K562 (cell line): ENCODE data around the gene UBE3D. TPM values are rescaled to one million over a fixed set of nuclear protein-coding genes. Genes with fewer than 3 reads are reported as not detected.
A peak's percentile ranks its signal among the peaks of the same experiment; 100 is the strongest.

Experiments used
- ATAC-seq: fragments of 200-7000 bp; cut with Tn5 transposase; 3 replicates; pipeline ENCODE4 v1.9.1; 2020; ENCODE audit warnings: moderate library complexity
- BruUV-seq: library from RNA; stranded (reverse); fragments of 400-500 nt; replicated peaks from 2 replicates; lab custom pipeline; 2021; lab: Mats Ljungman, UMichigan
- CTCF ChIA-PET: fragments of 300-600 bp; formaldehyde crosslinking; extraction: SDS; loops from one replicate; lab custom pipeline; 2021; ENCODE audit warnings: low intra/inter-chr PET ratio; lab: Yijun Ruan, JAX
- POLR2A ChIA-PET: fragments of 300-600, 350-650 bp; sonication (Branson Sonifier 250); formaldehyde crosslinking; extraction: SDS; loops from one replicate; lab custom pipeline; 2021; ENCODE audit warnings: antibody characterized with exemption, inconsistent platforms; lab: Yijun Ruan, JAX
- DNase-seq, 4 experiments: peaks; one replicate each; pipeline versions ENCODE4 v3.0.0 to v3.0.0-alpha.2; 2011 to 2018; ENCODE audit warnings: low spot score in 3 of 4, mixed read lengths in 3 of 4; ENCODE audit errors: extremely low read depth in 1 of 4
- FAIRE-seq: peaks from 2 replicates; lab custom pipeline; 2011; peaks lifted over from hg19 to GRCh38; lab: Jason Lieb, UNC
- H2AFZ ChIP-seq: 2 replicates; pipeline ENCODE4 v1.6.0; 2011; ENCODE audit warnings: low read depth, low read length, control low read depth, inconsistent platforms
- H3K27ac ChIP-seq: fragments of 200-600 bp; 3 replicates; pipeline ENCODE4 v1.8.0; 2011; ENCODE audit warnings: low read depth, mild to moderate bottlenecking, control low read depth, inconsistent platforms, low read length, moderate library complexity, mixed read lengths; ENCODE audit errors: extremely low read depth
- H3K27me3 ChIP-seq, 2 experiments: fragments of 300-600 bp in 1 of 2; 2 replicates in 1 of 2; 3 replicates in 1 of 2; pipeline versions ENCODE4 v1.6.0 to v1.8.0; 2011; ENCODE audit warnings: inconsistent platforms in 2 of 2, low read length in 2 of 2, mild to moderate bottlenecking in 1 of 2, mixed read lengths in 1 of 2, moderate library complexity in 1 of 2; ENCODE audit not compliant: control insufficient read depth in 2 of 2, insufficient read depth in 2 of 2
- H3K36me3 ChIP-seq: fragments of 300-600 bp; 3 replicates; pipeline ENCODE4 v1.8.0; 2011; ENCODE audit warnings: mild to moderate bottlenecking, low read length, inconsistent platforms; ENCODE audit not compliant: control insufficient read depth, insufficient read depth
- H3K4me1 ChIP-seq, 2 experiments: fragments of 200-600 bp in 1 of 2; replicated peaks in 1 of 2; 2 replicates in 1 of 2; 3 replicates in 1 of 2; pipeline versions ENCODE4 v1.5.1 to v1.8.0; 2011; ENCODE audit warnings: inconsistent platforms in 2 of 2, low read length in 2 of 2, mild to moderate bottlenecking in 1 of 2, mixed read lengths in 1 of 2, moderate library complexity in 1 of 2; ENCODE audit not compliant: control insufficient read depth in 2 of 2, insufficient read depth in 2 of 2
- H3K4me2 ChIP-seq: 2 replicates; pipeline ENCODE4 v1.6.1; 2011; ENCODE audit warnings: low read length, control low read depth, inconsistent platforms, mixed read lengths; ENCODE audit not compliant: insufficient read depth
- H3K4me3 ChIP-seq: fragments of 200-600 bp; sonication (generic), shearing (Covaris generic); 2 replicates; pipeline ENCODE4 v1.5.1; 2016; ENCODE audit warnings: control low read depth, inconsistent platforms
- H3K79me2 ChIP-seq: fragments of 200-600 bp; 3 replicates; pipeline ENCODE4 v1.8.0; 2011; ENCODE audit warnings: low read length, inconsistent platforms; ENCODE audit not compliant: control insufficient read depth, insufficient read depth
- H3K9ac ChIP-seq, 2 experiments: 2 replicates each; pipeline versions ENCODE4 v1.6.0 to v1.6.1; 2011; ENCODE audit warnings: low read depth in 2 of 2, low read length in 2 of 2, control low read depth in 1 of 2, inconsistent platforms in 1 of 2, mild to moderate bottlenecking in 1 of 2, mixed read lengths in 1 of 2; ENCODE audit not compliant: insufficient read depth in 1 of 2
- H3K9me1 ChIP-seq: one replicate; pipeline ENCODE4 v1.6.0; 2011; ENCODE audit warnings: inconsistent platforms, mild to moderate bottlenecking, low read length, moderate library complexity; ENCODE audit not compliant: control insufficient read depth, insufficient read depth
- H3K9me3 ChIP-seq: replicated peaks from 2 replicates; pipeline ENCODE4 v1.5.1; 2011; ENCODE audit warnings: low read depth, low read length, inconsistent platforms; ENCODE audit not compliant: control insufficient read depth, insufficient read depth
- H4K20me1 ChIP-seq: replicated peaks from 2 replicates; pipeline ENCODE4 v1.6.1; 2011; ENCODE audit warnings: low read length, inconsistent platforms, mixed read lengths; ENCODE audit not compliant: control insufficient read depth, insufficient read depth
- C11orf30 ChIP-seq: fragments of 450-650 bp; IDR thresholded peaks from 2 replicates; pipeline ENCODE4 v1.6.1; 2016; ENCODE audit warnings: low read depth, mild to moderate bottlenecking
- HOMEZ ChIP-seq: fragments of 250-450 bp; sonication (Bioruptor Pico); IDR thresholded peaks from 2 replicates; pipeline ENCODE4 v1.4.0; 2020; ENCODE audit warnings: mild to moderate bottlenecking, moderate library complexity
- PHTF2 ChIP-seq: fragments of 250-450 bp; sonication (Bioruptor Pico); IDR thresholded peaks from 2 replicates; pipeline ENCODE4 v1.5.0; 2021; ENCODE audit warnings: mild to moderate bottlenecking
- SPI1 ChIP-seq: IDR thresholded peaks from 2 replicates; pipeline ENCODE4 v1.6.1; 2011; ENCODE audit warnings: low read depth, low read length, control low read depth, borderline replicate concordance
- TAF1 ChIP-seq: IDR thresholded peaks from 2 replicates; pipeline ENCODE4 v1.6.1; 2011; ENCODE audit warnings: mild to moderate bottlenecking, low read length, moderate library complexity; ENCODE audit not compliant: insufficient read depth, control insufficient read depth, severe bottlenecking; ENCODE audit errors: extremely low read depth
- UBTF ChIP-seq, 2 experiments: IDR thresholded peaks; 2 replicates each; pipeline ENCODE4 v1.6.1; 2012; ENCODE audit warnings: improper control_type of control experiment in 2 of 2, low read depth in 2 of 2, low read length in 2 of 2, borderline replicate concordance in 1 of 2
- ZNF23 ChIP-seq: fragments of 250-450 bp; sonication (Bioruptor Pico); IDR thresholded peaks from 2 replicates; pipeline ENCODE4 v1.4.0; 2020; ENCODE audit warnings: mild to moderate bottlenecking
- ZNF316 ChIP-seq: fragments of 450-650 bp; IDR thresholded peaks from 2 replicates; pipeline ENCODE4 v1.6.1; 2016
- WGBS: fragments of 100-300 bp; shearing (Covaris generic); methylation state at CpG from one replicate; pipeline ENCODE4 v1.1.6; 2016; ENCODE audit warnings: low coverage, mixed read lengths; ENCODE audit not compliant: insufficient coverage; ENCODE audit errors: missing lambda C conversion rate; 5-methylcytosine and 5-hydroxymethylcytosine counted together
- in situ Hi-C: fragments of 300-500 bp; cut with MboI; formaldehyde crosslinking; loops from 4 replicates; pipeline ENCODE4 v1.15.0; 2018; ENCODE audit warnings: inconsistent platforms, mixed read lengths
- intact Hi-C: fragments of 100-400 bp; cut with micrococcal nuclease; formaldehyde crosslinking; loops from 2 replicates; pipeline ENCODE4 v1.14.2; 2022
- polyA plus RNA-seq, 8 experiments: library from polyadenylated mRNA; depleted of rRNA in 4 of 8; stranded (reverse) in 5 of 8; unstranded in 3 of 8; fragments of >200 nt; fragmentation: Nextera tagmentation in 2 of 8; fragmentation: Illumina TruSeq in 1 of 8; extraction: Ambion mirVana in 2 of 8; extraction: Trizol in 1 of 8; gene quantifications; 2 replicates each; pipeline versions ENCODE4 v1.2.1 to v1.2.3, GENCODE V29; 2011 to 2014; ENCODE audit warnings: inconsistent platforms in 1 of 8, missing spikeins in 1 of 8
- total RNA-seq, 7 experiments: library from RNA; depleted of rRNA in 6 of 7; stranded (reverse); fragments of >200 nt in 6 of 7; fragmentation: Illumina TruSeq in 2 of 7; extraction: Trizol in 2 of 7; gene quantifications; 2 replicates each; pipeline versions ENCODE4 v1.2.1 to v1.2.3, GENCODE V29; 2011 to 2021; ENCODE audit warnings: low replicate concordance in 1 of 7

UBE3D gene
- total and polyA plus RNA-seq, 9 of the 15 experiments (the other 6 are each of a cell fraction or from before 2014, with no cell fraction given) = 9.4 to 17.6 (median 11.9) TPM

GRCh38 chr6:82984720-82985119, 80.9 kb downstream of the UBE3D start (continued):
- TF ChIP-seq UBTF (IDR thresholded peaks at IDR 0.05; ENCODE audit: borderline replicate concordance in 1 of 2, low read depth in 2 of 2, low read length in 2 of 2) = no peak
- TF ChIP-seq HOMEZ (CRISPR knock-in tag) = no peak
- no peak for TF ChIP-seq PHTF2 (CRISPR knock-in tag)
- TF ChIP-seq, all 486 proteins: peak for 32

DNA sequence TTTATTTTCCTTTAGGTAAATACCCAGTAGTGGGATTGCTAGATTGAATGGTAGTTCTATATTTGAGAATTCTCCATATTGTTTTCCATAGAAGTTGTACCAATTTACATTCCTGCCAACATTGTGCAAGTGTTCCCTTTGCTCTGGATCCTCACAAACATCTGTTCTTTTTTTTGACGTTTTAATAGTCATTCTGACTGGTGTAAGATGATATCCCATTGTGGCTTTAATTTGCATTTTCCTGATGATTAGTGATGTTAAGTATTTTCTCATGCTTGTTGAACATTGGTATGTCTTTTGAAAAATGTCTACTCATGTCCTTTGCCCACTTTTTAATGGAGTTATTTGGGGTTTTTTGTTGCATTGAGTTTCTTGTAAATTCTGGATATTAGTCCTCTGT, 85.6 kb downstream of the UBE3D start:
- POLR2A ChIA-PET = no interaction called here
- BruUV-seq = no TSS peak
- Histone ChIP-seq H3K9me3 (no peaks in the 10 kb centered on the region), H4K20me1 (no peaks in the 10 kb centered on the region), H3K36me3 (no peaks in the 10 kb centered on the region), H3K9me1 (no peaks in the 10 kb centered on the region), H3K4me2 (no peak overlapping the region), H3K27ac (no peak overlapping the region), H2AFZ (no peak overlapping the region), H3K79me2 (no peaks in the 10 kb centered on the region), H3K9ac (no peak overlapping the region), H3K4me1 (peaks cover 0 to 4% of the 10 kb centered on the region in 2 experiments; a peak in 2 of 5 replicates), H3K27me3 (no peaks in the 10 kb centered on the region), H3K4me3 (no peak overlapping the region)
- intact Hi-C loops = no loop called here
- in situ Hi-C loops = no loop called here
- WGBS = 0% methylated on average over 1 of the region's 1 CpG
- FAIRE-seq = no peak
- no peak for DNase-seq
- ATAC-seq = no peak
- TF ChIP-seq TAF1 (no peak), C11orf30 (peak; percentile 25; the same call in 1 of the 2 replicates), ZNF316 (peak; percentile 49), ZNF23 (CRISPR knock-in tag) (no peak), SPI1 (no peak)
- CTCF ChIA-PET = no interaction called here
